Activated naive CD4-positive, alpha-beta T cell treated with anti-CD3 and anti-CD28 coated beads, Interleukin-2, amount 50 U/mL, for 16 hours (primary cell): ENCODE results near the gene ASCC3.

ENCODE experiments used
- DNase-seq: peaks from one replicate; pipeline ENCODE4 v3.0.0-alpha.2; 2020

Gene ASCC3

GRCh38 chr6:100573166-100573565, 308.0 kb downstream of the ASCC3 start:
- no peak for DNase-seq

- DNase-seq, result no peak
Measured at GRCh38 chr6:100568255-100568654, 312.9 kb downstream of the ASCC3 start.

- DNase-seq, result no peak
Measured at GRCh38 chr6:100566563-100566962, 314.6 kb downstream of the ASCC3 start.

DNA sequence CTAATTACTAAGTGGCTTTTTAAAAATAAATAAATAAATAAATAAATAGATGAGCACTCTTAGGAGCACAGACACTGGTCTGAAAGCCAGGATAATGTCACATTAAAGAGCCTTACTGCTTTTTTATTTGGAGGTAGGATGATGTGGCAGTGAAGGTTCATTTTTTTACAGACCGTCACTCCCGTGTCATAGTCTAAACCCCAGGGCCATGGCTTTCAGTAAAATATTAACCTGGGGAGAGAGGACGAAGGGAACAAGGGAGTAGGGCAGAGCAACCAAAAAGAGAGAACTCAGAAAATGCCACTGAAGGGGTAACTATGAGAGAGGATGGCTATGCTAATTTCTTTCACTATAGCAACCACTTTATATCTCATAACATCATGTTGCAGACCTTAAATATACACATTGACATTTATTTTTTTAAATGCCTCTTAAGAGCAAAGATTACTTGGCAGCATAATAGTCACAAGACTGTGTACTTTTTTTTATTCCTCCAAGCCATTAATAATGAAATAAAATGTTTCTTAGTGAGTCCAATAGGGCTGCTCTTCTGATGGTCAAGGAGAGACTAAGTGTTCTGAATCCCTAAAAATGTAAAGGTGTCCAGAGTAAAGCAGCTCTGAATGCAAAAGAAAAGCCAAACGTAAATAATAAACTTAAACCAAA, 315.6 kb downstream of the ASCC3 start:
- DNase-seq, result no peak

DNA sequence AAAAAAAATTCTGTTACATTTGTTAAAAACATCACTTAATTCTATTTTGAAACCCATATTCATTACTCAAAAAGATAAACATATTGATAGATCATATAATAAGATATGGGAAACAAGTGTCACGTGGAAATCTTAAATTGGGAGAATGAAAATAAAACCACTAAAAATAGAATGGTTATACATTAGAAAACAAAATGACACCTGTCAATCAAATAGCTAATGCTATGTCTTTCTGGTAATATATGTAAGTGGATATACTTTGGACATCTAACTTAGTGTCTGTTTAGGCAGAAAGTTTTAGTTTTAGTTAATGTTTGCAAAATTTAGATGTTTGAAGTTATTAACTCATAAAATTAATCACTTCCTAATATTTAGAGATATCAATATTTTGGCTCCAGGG, 321.3 kb downstream of the ASCC3 start:
- no peak for DNase-seq

GRCh38 chr6:100554228-100554627, 326.9 kb downstream of the ASCC3 start:
- no peak for DNase-seq

DNA sequence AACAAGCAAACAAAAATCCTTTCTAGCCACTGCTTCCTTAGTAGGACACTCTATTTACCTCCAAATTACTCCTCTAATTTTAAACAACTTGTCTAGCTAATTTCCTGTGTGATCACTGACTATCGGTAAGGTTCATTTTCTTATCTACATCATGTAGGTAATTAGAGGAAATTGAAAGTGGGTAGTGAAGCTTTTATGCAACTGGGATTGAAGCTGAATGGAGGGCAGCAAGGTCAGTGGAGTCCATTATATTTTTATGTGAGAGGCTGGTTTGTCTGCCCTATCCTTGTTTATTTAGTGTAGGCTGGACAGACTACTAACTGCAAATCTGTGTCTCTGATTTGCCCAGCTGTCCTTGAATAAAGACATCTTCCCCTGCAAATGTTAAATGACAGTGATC, 327.9 kb downstream of the ASCC3 start:
- no peak for DNase-seq

GRCh38 chr6:100549406-100550167, 331.5 kb downstream of the ASCC3 start:
- no peak for DNase-seq

GRCh38 chr6:100538086-100538485, 343.0 kb downstream of the ASCC3 start:
- DNase-seq, result no peak

DNA sequence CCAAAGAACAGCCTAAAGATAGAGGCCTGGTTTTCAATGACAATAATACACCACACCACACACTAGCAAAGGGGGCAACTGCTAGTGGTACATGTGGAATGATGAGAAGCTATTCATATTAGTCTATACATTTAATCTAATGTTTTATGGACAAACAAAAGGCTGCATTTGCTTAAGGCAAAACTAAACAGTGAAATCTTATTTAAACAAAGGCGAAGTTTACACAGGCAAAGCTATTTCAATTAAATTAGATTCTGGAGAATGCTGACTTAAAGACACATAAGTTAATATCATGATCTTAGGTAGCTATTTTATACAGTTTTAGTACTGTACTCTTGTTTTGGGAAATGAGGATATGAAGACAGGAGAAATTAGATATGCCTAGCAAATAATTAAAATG, 362.5 kb downstream of the ASCC3 start:
- no peak for DNase-seq

DNA sequence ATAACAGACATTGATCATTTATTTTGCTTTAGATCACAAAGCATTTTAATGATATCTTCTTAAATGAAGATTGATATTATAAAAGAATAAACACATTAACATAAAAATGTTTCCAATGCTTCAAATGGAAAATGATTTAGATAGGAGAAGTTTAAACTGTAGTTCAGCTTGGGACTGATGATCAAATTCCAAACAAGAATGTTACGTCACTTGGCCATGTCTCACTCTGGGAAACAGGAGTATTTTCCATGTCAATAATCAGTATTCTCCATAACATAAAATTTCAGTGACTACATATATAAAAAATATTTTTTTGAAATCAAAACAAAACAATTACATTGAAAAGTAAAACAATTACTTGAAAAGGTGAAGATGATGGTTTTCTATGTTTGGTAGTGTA, 363.5 kb downstream of the ASCC3 start:
- DNase-seq, result no peak

DNA sequence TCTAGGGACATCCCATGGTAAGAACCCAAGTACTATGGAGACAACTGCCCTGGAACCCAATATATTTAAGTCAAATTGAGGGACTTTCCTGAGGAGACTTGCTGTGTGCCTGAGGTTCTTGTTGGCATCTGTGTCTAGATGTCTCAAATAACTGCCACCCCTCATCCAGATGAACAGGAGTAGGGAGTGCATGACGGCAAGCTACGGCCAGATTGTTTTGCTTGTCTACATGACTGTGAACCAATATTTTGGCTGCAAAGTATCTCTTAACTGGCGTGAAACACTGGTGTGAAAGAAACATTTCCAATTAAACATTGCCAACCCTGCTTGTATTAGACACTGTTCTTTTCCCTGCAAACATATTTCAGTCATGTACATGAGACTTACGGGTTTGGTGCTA, 364.0 kb downstream of the ASCC3 start:
- DNase-seq, result no peak

GRCh38 chr6:100514660-100515059, 366.5 kb downstream of the ASCC3 start:
- DNase-seq, result no peak

DNA sequence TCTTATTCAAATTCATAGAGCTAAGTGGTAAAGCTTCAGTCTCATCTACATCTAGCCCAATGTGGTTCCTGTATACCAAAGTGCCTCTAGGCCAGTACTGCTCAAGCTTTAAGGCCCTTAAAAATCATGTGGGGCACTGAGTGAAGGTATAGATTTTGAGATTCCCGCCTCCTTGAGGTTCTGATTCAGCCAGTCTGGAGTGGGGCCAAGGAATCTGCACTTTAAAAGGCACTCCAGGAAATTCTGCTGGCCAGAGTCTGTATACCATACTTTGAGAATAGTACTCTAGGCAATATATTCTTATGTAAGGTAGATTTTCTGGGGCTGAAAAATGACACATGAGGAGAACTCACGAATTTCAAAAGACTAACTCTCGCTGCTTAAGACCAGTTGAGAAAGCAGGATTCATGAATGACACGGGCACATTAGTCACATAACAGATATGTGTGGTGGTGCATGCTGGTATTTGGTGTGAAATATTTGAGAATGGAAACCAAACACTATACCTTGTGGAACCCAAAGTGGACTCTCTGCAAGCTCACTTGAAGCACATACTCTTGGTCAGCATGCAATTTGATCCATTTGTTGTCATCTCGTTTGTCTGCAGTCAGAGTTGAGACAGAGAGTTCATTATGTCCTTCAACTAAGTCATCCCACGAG, 368.8 kb downstream of the ASCC3 start:
- DNase-seq, result no peak

DNA sequence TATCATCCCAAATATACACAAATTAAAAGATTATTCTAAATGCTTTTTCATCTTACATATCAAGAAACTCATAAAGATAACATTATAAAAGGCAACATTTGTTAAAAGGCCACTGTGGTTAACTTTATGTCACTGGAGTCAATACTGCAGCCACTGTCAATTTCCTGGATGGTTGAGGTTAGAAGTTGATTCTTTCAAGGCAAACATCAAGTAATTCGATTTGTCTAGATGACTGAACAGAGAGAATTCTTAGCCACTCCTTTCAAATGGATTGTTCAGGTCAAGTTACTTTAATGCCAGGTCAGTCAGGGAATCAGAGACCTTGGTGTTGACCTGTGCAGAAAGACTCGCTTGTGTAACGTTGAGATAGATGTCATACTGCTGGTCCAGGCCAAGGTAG, 372.0 kb downstream of the ASCC3 start:
- no peak for DNase-seq

GRCh38 chr6:100506651-100507050, 374.5 kb downstream of the ASCC3 start:
- DNase-seq, result no peak

DNA sequence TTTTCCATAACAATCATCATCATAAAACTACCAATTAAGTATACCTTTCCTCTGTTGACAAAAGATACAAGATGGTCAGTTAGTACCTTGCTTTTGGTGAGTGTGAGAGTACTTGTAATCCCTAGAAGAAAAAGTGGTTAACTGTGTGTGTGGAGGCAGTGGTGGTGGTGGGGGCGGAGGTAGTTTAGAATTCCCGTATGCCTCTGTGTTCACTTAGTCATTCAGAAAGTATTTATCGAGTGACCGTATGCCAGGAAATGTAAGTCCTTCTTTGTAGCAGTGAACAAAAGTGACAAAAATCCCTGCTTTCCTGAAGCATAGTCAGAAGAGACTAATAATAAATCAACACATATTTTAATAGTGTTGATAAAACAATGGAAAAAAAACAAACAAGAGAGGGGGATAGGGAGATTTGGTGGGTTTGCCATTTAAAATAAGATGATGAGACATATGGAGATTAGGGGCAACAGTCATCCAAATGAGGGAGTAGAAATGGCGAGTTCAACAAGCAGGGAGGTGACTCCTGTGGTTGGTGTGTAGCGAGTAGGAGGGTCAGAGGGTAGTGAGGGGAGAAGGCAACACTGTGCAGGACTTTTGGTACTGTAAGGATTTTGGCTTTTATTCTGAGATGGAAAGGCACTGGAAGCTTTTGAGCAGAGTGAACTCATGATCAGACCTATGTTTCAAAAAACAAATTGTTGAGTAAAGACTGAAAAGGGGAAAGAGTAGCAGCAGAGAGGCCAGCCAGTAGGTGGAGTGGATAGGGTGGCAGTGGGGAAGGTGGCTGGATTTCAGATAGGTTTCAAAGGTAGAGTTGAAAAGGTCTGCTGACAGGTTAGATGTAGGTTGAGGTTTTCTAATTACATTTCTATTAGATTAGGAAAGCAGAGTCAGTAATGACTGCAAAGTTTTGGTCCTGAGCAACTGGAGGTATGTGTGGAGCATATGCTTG, 376.1 kb downstream of the ASCC3 start:
- no peak for DNase-seq

- no peak for DNase-seq
Measured at GRCh38 chr6:100503043-100503705, 378.0 kb downstream of the ASCC3 start.

- DNase-seq, result no peak
Measured at GRCh38 chr6:100493206-100493888, 387.8 kb downstream of the ASCC3 start.

DNA sequence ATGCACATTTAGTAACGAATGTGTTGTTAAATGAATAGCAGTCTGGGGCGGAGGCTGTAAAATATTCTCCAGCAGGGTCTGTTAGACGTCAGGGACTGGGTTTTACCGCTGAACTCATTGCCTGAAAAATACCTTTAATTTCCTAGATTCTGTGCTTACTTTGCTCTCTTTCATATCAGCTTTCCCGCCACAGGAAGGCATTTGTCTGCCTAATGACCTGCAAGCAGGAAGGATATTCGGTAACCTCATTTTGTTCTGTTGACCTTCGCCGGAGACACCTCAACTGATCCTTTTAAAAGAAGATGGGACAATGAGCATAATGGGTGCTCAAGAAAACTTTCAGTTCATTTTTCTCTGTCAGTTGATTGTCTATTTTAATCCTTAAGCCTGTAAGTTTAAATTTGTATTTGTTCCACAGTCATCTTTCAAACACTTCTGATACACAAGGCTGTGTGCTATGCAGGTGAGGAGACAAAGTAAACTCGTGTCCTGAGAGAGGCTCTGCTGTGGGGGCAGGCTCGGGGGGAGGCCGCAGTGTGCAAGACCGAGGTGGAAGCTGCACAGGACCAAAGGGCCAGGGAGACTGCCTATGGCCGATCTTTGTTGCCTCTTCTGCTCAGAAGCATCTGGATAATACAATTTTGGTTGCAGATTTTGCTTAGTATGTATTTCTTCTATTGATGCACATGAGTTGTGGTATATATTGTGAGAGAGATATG, 389.0 kb downstream of the ASCC3 start:
- DNase-seq, result no peak

GRCh38 chr6:100490065-100490464, 391.1 kb downstream of the ASCC3 start:
- DNase-seq, result no peak
